ENCODE data around the gene ATL1. TPM values are rescaled to one million over a fixed set of nuclear protein-coding genes. Genes with fewer than 3 reads are reported as not detected.

The ATL1 gene
- 1 to 10 TPM in 1 of 2 experiments, under 1 TPM in 1; 0.60 to 1.4 TPM for total RNA-seq

GRCh38 chr14:50559990-50560930 lies at the start of gene ATL1:
Gene ATL1 (plus strand): TSS chr14:50560145. CDS start chr14:50560266, 121 bp downstream.
- no peak within 1 kb of the TSS for H3K27ac Mint-ChIP-seq

GRCh38 chr14:50510157-50510556 lies 49.8 kb upstream of the ATL1 start:
- Mint-ChIP-seq H3K27ac (no peak overlapping the region), H3K36me3 (peaks cover 24% of the 10 kb centered on the region), H3K4me3 (no peak overlapping the region), H3K4me1 (peaks cover 16% of the 10 kb centered on the region), H3K27me3 (no peaks in the 10 kb centered on the region), H3K9me3 (peaks cover 4% of the 10 kb centered on the region)
- DNase-seq = no peak

More at GRCh38 chr14:50559990-50560930, at the start of gene ATL1:
- H3K9me3 Mint-ChIP-seq = no peaks in the 10 kb centered on the region
- H3K36me3 Mint-ChIP-seq = no peaks in the 10 kb centered on the region
- DNase-seq = peak; percentile 56
- H3K27me3 Mint-ChIP-seq = peaks cover 62% of the 10 kb centered on the region
- H3K4me3 Mint-ChIP-seq = peak within 1 kb of the TSS; percentile 84
- peaks cover 11% of the 10 kb centered on the region for H3K4me1 Mint-ChIP-seq

- peaks cover 4% of the 10 kb centered on the region for H3K9me3 Mint-ChIP-seq
- no peak for DNase-seq
- peaks cover 12% of the 10 kb centered on the region for H3K4me1 Mint-ChIP-seq
- H3K27ac Mint-ChIP-seq = no peak overlapping the region
- H3K4me3 Mint-ChIP-seq = no peak overlapping the region
- peaks cover 22% of the 10 kb centered on the region for H3K36me3 Mint-ChIP-seq
- H3K27me3 Mint-ChIP-seq = no peaks in the 10 kb centered on the region
Observed at GRCh38 chr14:50512463-50512862, 47.5 kb upstream of the ATL1 start.

GRCh38 chr14:50516091-50516490 lies 43.9 kb upstream of the ATL1 start:
- DNase-seq = no peak
- H3K27ac Mint-ChIP-seq = no peak overlapping the region
- H3K9me3 Mint-ChIP-seq = peaks cover 2% of the 10 kb centered on the region
- H3K27me3 Mint-ChIP-seq = no peaks in the 10 kb centered on the region
- peaks cover 11% of the 10 kb centered on the region for H3K4me1 Mint-ChIP-seq
- peaks cover 13% of the 10 kb centered on the region for H3K36me3 Mint-ChIP-seq
- no peak overlapping the region for H3K4me3 Mint-ChIP-seq

GRCh38 chr14:50520947-50521815 lies 38.8 kb upstream of the ATL1 start:
- Mint-ChIP-seq H3K4me3 (peak overlapping the region; percentile 45), H3K27ac (peak overlapping the region; percentile 92), H3K36me3 (peaks cover 27% of the 10 kb centered on the region), H3K4me1 (peaks cover 46% of the 10 kb centered on the region), H3K27me3 (no peaks in the 10 kb centered on the region), H3K9me3 (no peaks in the 10 kb centered on the region)
- peak; percentile 63 for DNase-seq

- peaks cover 49% of the 10 kb centered on the region for H3K4me1 Mint-ChIP-seq
- no peaks in the 10 kb centered on the region for H3K27me3 Mint-ChIP-seq
- DNase-seq = no peak
- peak overlapping the region; percentile 45 for H3K4me3 Mint-ChIP-seq
- no peaks in the 10 kb centered on the region for H3K9me3 Mint-ChIP-seq
- peaks cover 27% of the 10 kb centered on the region for H3K36me3 Mint-ChIP-seq
- H3K27ac Mint-ChIP-seq = peak overlapping the region; percentile 92
Observed at GRCh38 chr14:50521912-50522341, 38.0 kb upstream of the ATL1 start.

- H3K4me1 Mint-ChIP-seq = peaks cover 53% of the 10 kb centered on the region
- H3K36me3 Mint-ChIP-seq = peaks cover 28% of the 10 kb centered on the region
- no peaks in the 10 kb centered on the region for H3K9me3 Mint-ChIP-seq
- peak overlapping the region; percentile 50 for H3K27ac Mint-ChIP-seq
- no peak for DNase-seq
- no peaks in the 10 kb centered on the region for H3K27me3 Mint-ChIP-seq
- H3K4me3 Mint-ChIP-seq = no peak overlapping the region
Observed at GRCh38 chr14:50523271-50524041, 36.5 kb upstream of the ATL1 start.

DNA sequence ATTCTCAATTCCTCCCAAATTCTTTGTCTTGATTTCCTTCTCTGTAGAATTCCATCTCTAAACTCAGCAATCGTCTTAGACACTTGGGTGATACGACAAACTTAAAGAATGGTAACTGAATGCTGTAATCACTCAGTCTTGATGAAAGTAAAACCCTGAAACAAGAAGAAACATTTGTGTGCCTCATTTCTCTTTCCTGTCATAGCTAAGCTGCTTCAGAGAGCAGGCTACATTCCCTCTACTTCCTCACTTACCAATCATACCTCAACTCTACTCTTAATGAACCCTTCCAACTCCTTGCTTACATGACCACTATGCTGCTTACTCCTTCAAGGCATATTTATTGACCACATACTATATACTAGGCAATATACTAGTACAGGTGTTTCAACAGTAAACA lies 35.9 kb upstream of the ATL1 start:
- H3K27me3 Mint-ChIP-seq = no peaks in the 10 kb centered on the region
- H3K27ac Mint-ChIP-seq = peak overlapping the region; percentile 50
- H3K4me3 Mint-ChIP-seq = no peak overlapping the region
- no peaks in the 10 kb centered on the region for H3K9me3 Mint-ChIP-seq
- H3K4me1 Mint-ChIP-seq = peaks cover 53% of the 10 kb centered on the region
- no peak for DNase-seq
- peaks cover 28% of the 10 kb centered on the region for H3K36me3 Mint-ChIP-seq

DNA sequence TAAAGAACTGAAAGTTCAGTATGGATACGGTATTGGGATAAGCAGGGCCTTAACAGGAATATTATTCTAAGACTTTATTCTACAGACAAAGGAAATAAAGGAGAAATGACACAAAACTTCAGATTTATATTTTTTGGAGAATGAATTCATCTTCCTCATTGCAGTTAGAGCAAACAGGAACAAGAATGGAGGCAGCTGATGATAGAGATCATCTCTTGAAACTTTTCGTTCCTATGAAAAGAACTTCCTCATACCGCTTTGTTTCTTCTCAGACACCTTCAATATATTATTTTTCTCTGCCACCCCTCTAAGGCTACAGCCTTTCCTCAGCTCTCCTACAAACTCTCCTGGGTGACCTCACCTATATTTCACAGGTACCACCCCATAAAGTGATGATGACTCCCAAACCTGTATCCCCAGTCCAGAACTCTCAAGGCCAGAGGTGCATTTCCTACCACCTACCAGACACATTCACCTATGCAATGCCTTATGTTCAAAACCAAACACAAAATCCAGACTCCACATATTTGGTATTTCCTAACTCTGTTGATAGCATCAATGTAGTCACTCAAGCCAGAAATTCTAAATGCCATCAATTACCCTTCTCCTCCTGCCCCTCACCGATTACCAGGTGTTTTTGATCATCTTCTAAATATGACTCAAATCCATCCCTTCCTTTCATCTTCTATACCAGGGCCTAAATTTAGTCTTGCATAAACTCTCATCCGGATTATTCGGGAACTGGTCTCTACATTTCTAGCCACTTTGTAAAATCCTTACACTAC lies 35.0 kb upstream of the ATL1 start:
- Mint-ChIP-seq H3K36me3 (peaks cover 30% of the 10 kb centered on the region), H3K9me3 (no peaks in the 10 kb centered on the region), H3K4me3 (no peak overlapping the region), H3K27ac (peak overlapping the region; percentile 50), H3K27me3 (no peaks in the 10 kb centered on the region), H3K4me1 (peaks cover 62% of the 10 kb centered on the region)
- no peak for DNase-seq

DNA sequence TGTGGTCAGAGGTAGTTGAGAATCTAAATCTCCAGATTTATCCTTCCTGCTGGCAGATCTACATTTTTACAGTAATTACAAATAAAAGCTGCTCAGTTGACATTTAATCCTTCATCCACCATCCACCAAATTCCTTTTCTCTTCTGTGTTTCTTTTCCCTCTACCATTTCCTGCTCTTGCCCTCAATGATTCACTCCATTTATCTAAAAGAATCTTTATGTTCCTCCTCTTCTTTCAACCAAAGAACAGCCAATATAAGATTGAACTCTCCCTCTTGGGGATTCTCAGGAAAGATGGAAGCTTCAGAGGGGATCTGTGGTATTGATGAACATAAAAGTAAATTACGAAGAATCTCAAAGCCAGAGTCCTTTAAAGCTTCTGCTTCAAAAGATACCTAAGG lies 31.9 kb upstream of the ATL1 start:
- Mint-ChIP-seq H3K4me3 (no peak overlapping the region), H3K27me3 (no peaks in the 10 kb centered on the region), H3K4me1 (peaks cover 58% of the 10 kb centered on the region), H3K27ac (no peak overlapping the region), H3K36me3 (peaks cover 27% of the 10 kb centered on the region), H3K9me3 (no peaks in the 10 kb centered on the region)
- DNase-seq = no peak

GRCh38 chr14:50529288-50530179 lies 30.4 kb upstream of the ATL1 start:
- DNase-seq = no peak
- H3K4me3 Mint-ChIP-seq = peak overlapping the region; percentile 5
- H3K9me3 Mint-ChIP-seq = no peaks in the 10 kb centered on the region
- H3K4me1 Mint-ChIP-seq = peaks cover 50% of the 10 kb centered on the region
- peaks cover 16% of the 10 kb centered on the region for H3K36me3 Mint-ChIP-seq
- no peaks in the 10 kb centered on the region for H3K27me3 Mint-ChIP-seq
- H3K27ac Mint-ChIP-seq = no peak overlapping the region

- no peak for DNase-seq
- Mint-ChIP-seq H3K27ac (no peak overlapping the region), H3K4me3 (peak overlapping the region; percentile 93), H3K9me3 (no peaks in the 10 kb centered on the region), H3K36me3 (peaks cover 11% of the 10 kb centered on the region), H3K27me3 (no peaks in the 10 kb centered on the region), H3K4me1 (peaks cover 41% of the 10 kb centered on the region)
Observed at GRCh38 chr14:50530358-50530757, 29.6 kb upstream of the ATL1 start.

DNA sequence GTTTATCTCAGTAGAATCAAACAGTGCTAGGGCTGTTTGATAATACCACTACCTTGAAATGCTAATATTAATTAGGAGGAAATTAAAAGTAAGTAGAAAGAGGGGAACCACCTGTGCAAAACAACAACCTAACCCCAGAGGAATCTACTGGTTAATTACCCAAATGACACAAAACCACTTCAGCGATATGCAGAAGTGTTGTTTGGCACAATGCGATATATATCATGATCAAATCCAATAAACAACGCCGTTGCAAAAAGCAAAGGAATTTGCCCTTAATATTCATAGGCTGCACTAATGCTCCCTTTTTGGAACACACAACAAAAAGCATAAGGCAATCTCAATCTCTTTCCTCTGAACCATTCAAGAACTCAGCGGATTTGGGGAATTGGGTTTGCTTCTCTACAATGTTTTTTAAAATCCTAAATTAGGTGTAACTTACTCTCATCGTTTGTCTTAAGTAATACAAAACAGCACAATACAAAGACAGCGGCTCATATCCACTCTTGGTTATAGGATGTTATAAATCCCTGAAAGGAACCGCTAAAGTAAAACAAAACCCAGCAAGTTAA lies 29.1 kb upstream of the ATL1 start:
- H3K4me1 Mint-ChIP-seq = peaks cover 41% of the 10 kb centered on the region
- peaks cover 1% of the 10 kb centered on the region for H3K9me3 Mint-ChIP-seq
- H3K27ac Mint-ChIP-seq = no peak overlapping the region
- peak overlapping the region; percentile 93 for H3K4me3 Mint-ChIP-seq
- H3K36me3 Mint-ChIP-seq = peaks cover 12% of the 10 kb centered on the region
- H3K27me3 Mint-ChIP-seq = no peaks in the 10 kb centered on the region
- no peak for DNase-seq

Data from activated naive CD8-positive, alpha-beta T cell treated with anti-CD3 and anti-CD28 coated beads for 36 hours (primary cell).